DOHH2 (cell line): ENCODE data around the gene GREM1.

Experiments used
- H3F3A ChIP-seq: fragments of 200-600 bp; sonication (generic), shearing (Covaris generic); 2 replicates; pipeline ENCODE4 v1.6.0; 2016; ENCODE audit warnings: antibody characterized with exemption, mild to moderate bottlenecking; ENCODE audit not compliant: control insufficient read depth, insufficient read depth
- H3K27ac ChIP-seq: fragments of 200-600 bp; sonication (generic); 2 replicates; pipeline ENCODE4 v1.5.1; 2014; ENCODE audit warnings: low read depth, mild to moderate bottlenecking, low read length, moderate library complexity
- H3K27me3 ChIP-seq: fragments of 200-600 bp; sonication (generic); 2 replicates; pipeline ENCODE4 v1.6.1; 2014; ENCODE audit warnings: mild to moderate bottlenecking, low read length, mixed read lengths; ENCODE audit not compliant: control insufficient read depth
- H3K36me3 ChIP-seq: fragments of 200-600 bp; sonication (generic); 2 replicates; pipeline ENCODE4 v1.6.1; 2014; ENCODE audit warnings: mild to moderate bottlenecking, low read length, moderate library complexity, mixed read lengths; ENCODE audit not compliant: control insufficient read depth
- H3K4me1 ChIP-seq: fragments of 200-600 bp; sonication (generic); 2 replicates; pipeline ENCODE4 v1.6.1; 2014; ENCODE audit warnings: mild to moderate bottlenecking, low read length, mixed read lengths; ENCODE audit not compliant: control insufficient read depth
- H3K4me2 ChIP-seq: fragments of 200-600 bp; sonication (generic); 2 replicates; pipeline ENCODE4 v1.6.0; 2014; ENCODE audit warnings: mild to moderate bottlenecking, low read length, moderate library complexity
- H3K4me3 ChIP-seq: fragments of 200-600 bp; sonication (generic); 2 replicates; pipeline ENCODE4 v1.5.1; 2014; ENCODE audit warnings: mild to moderate bottlenecking, low read length, mixed read lengths
- H3K79me2 ChIP-seq: fragments of 200-600 bp; sonication (generic); 2 replicates; pipeline ENCODE4 v1.6.1; 2014; ENCODE audit warnings: mild to moderate bottlenecking, low read length, mixed read lengths; ENCODE audit not compliant: control insufficient read depth
- H3K9me2 ChIP-seq: fragments of 200-600 bp; sonication (generic); replicated peaks from 2 replicates; pipeline ENCODE4 v1.6.1; 2014; ENCODE audit warnings: mild to moderate bottlenecking, low read length, mixed read lengths; ENCODE audit not compliant: control insufficient read depth
- H3K9me3 ChIP-seq: fragments of 200-600 bp; sonication (generic); 2 replicates; pipeline ENCODE4 v1.6.1; 2014; ENCODE audit warnings: antibody characterized with exemption, low read length, mixed read lengths; ENCODE audit not compliant: control insufficient read depth, insufficient read depth
- H4K20me1 ChIP-seq: fragments of 200-600 bp; sonication (generic); 2 replicates; pipeline ENCODE4 v1.6.0; 2014; ENCODE audit warnings: low read depth, mild to moderate bottlenecking, antibody characterized with exemption, low read length, moderate library complexity; ENCODE audit not compliant: control insufficient read depth, insufficient read depth
- CTCF ChIP-seq: fragments of 200-600 bp; sonication (generic); IDR thresholded peaks from one replicate; pipeline ENCODE4 v1.5.1; 2014; ENCODE audit warnings: antibody characterized with exemption, mild to moderate bottlenecking, low read depth, low read length; ENCODE audit not compliant: poor library complexity, severe bottlenecking
- EZH2phosphoT487 ChIP-seq: fragments of 200-600 bp; sonication (generic); IDR thresholded peaks from 2 replicates; pipeline ENCODE4 v1.6.1; 2017; ENCODE audit warnings: borderline replicate concordance, mild to moderate bottlenecking, antibody characterized with exemption, low read length, moderate library complexity, mixed read lengths

The GREM1 gene

GRCh38 chr15:32717426-32718226 is at the start of gene GREM1:
Gene GREM1, plus strand, starts transcription at chr15:32718004. Its CDS starts 12,687 bp downstream, at chr15:32730691.
- Histone ChIP-seq H3K79me2 (no peaks in the 10 kb centered on the region), H3F3A (no peaks in the 10 kb centered on the region), H3K27me3 (peaks cover 18% of the 10 kb centered on the region), H3K4me2 (no peak within 1 kb of the TSS), H3K9me2 (no peaks in the 10 kb centered on the region), H4K20me1 (no peaks in the 10 kb centered on the region), H3K4me1 (no peaks in the 10 kb centered on the region), H3K9me3 (no peaks in the 10 kb centered on the region; the same call in 1 of the 2 replicates), H3K27ac (no peak within 1 kb of the TSS), H3K36me3 (no peaks in the 10 kb centered on the region), H3K4me3 (no peak within 1 kb of the TSS)
- TF ChIP-seq CTCF: no peak
- TF ChIP-seq EZH2phosphoT487: no peak

GRCh38 chr15:32668942-32669341 is 48.9 kb upstream of the GREM1 start:
- TF ChIP-seq CTCF: no peak
- TF ChIP-seq EZH2phosphoT487: no peak
- Histone ChIP-seq H3K4me3 (no peak overlapping the region), H3K4me1 (no peaks in the 10 kb centered on the region), H3K27me3 (no peaks in the 10 kb centered on the region), H3K79me2 (no peaks in the 10 kb centered on the region), H3F3A (no peaks in the 10 kb centered on the region), H4K20me1 (no peaks in the 10 kb centered on the region), H3K4me2 (no peak overlapping the region), H3K36me3 (no peaks in the 10 kb centered on the region), H3K27ac (no peak overlapping the region), H3K9me2 (no peaks in the 10 kb centered on the region), H3K9me3 (no peaks in the 10 kb centered on the region)

GRCh38 chr15:32669896-32670611 is 47.8 kb upstream of the GREM1 start:
- no peak overlapping the region for H3K27ac ChIP-seq
- no peaks in the 10 kb centered on the region for H4K20me1 ChIP-seq
- no peaks in the 10 kb centered on the region for H3K9me3 ChIP-seq
- TF ChIP-seq EZH2phosphoT487 (no peak), CTCF (no peak)
- no peaks in the 10 kb centered on the region for H3F3A ChIP-seq
- no peaks in the 10 kb centered on the region for H3K4me1 ChIP-seq
- no peaks in the 10 kb centered on the region for H3K79me2 ChIP-seq
- H3K36me3 ChIP-seq: no peaks in the 10 kb centered on the region
- H3K4me2 ChIP-seq: no peak overlapping the region
- H3K9me2 ChIP-seq: no peaks in the 10 kb centered on the region
- H3K27me3 ChIP-seq: no peaks in the 10 kb centered on the region
- H3K4me3 ChIP-seq: no peak overlapping the region
